DLD1 (cell line): Measurements from ENCODE around the gene ANKRD23.
"Not testable (repeated sequence)": the region's sequence is repeated elsewhere in the genome, so short reads cannot be mapped to it uniquely, and the experiment has no call there.

Source experiments
- in situ Hi-C: cut with HindIII; loops from 2 replicates; pipeline ENCODE4 v1.10.0; 2017; ENCODE audit warnings: low sequenced_read_pairs

Gene ANKRD23

GRCh38 chr2:96801005-96801785, 42.6 kb downstream of the ANKRD23 start:
- in situ Hi-C loops: no loop called here

GRCh38 chr2:96800061-96801004, 43.5 kb downstream of the ANKRD23 start:
- in situ Hi-C loops: no loop called here

GRCh38 chr2:96799623-96799935, 44.2 kb downstream of the ANKRD23 start:
- in situ Hi-C loops: no loop called here

GRCh38 chr2:96798733-96799622, 44.8 kb downstream of the ANKRD23 start:
- in situ Hi-C loops: no loop called here

GRCh38 chr2:96797066-96797625, 46.7 kb downstream of the ANKRD23 start:
- in situ Hi-C loops: no loop called here

- in situ Hi-C loops: not testable (repeated sequence)
These were observed 47.3 kb downstream of the ANKRD23 start for GRCh38 chr2:96796497-96796896.

GRCh38 chr2:96795076-96795475, 48.7 kb downstream of the ANKRD23 start:
- in situ Hi-C loops: no loop called here

GRCh38 chr2:96792772-96793749, 50.8 kb downstream of the ANKRD23 start:
- in situ Hi-C loops: no loop called here

- in situ Hi-C loops: no loop called here
These were observed 54.6 kb downstream of the ANKRD23 start for GRCh38 chr2:96789245-96789617.

GRCh38 chr2:96788442-96789244, 55.2 kb downstream of the ANKRD23 start:
- in situ Hi-C loops: no loop called here
